ENCODE results near the gene WDR77.

GRCh38 chr1:111470596-111470995 is 21.5 kb upstream of the WDR77 start:
- TF ChIP-seq CTCF (IDR thresholded peaks at IDR 0.05; ENCODE audit: insufficient read depth, low read length, poor library complexity, severe bottlenecking) (no peak), EZH2phosphoT487 (conservative IDR thresholded peaks at IDR 0.05; ENCODE audit: low read length) (no peak)
